GM04504 (cell line): ENCODE measurements around the gene EIF6.
"Not testable (repeated sequence)": the region's sequence is repeated elsewhere in the genome, so short reads cannot be mapped to it uniquely, and the experiment has no call there.

Experiments
- DNase-seq: peaks from one replicate; pipeline ENCODE4 v3.0.0-alpha.2; 2012; ENCODE audit warnings: low read depth

Gene EIF6

DNA sequence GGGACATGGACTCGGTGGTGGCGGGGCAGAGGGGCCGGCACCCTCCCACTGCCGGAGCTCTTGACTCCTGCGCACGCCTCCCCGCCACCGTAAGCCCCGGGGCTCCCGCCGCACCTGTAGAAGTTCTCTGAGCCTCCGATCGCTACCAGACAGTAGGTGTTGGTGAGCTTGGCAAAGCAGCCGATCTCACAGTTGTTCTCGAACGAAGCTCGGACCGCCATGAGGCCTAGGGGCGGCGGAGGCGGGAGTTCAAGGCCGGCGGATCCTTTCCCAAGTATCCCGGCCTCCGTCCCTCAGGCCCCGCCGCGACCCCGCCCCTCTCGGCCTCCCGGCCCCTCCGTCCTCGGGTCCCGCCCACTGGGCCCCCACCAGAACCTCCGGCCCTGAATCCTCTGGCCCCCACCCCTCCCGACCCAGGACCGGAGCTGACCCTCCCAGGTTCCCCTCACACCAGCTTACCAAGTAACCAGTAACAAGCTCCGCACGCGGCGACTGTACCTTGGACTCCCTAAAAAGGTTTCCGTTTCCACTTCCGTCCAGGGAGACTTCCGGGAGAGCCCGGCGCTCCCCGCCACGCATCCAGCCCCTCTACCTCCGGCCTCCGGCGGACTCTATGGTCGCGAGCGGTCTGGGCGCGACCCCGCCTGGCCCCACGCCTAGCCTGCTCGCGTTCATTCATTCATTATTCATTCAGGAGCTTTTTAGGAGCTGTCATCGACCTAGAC lies at the start of gene EIF6:
Gene EIF6 (minus strand): TSS at position 506 of the 725 bp plus-strand sequence. CDS start 285 bp downstream, at position 221.
- DNase-seq = peak; percentile 72

- no peak for DNase-seq
These were observed 49.0 kb upstream of the EIF6 start for GRCh38 chr20:35333606-35334005.

DNA sequence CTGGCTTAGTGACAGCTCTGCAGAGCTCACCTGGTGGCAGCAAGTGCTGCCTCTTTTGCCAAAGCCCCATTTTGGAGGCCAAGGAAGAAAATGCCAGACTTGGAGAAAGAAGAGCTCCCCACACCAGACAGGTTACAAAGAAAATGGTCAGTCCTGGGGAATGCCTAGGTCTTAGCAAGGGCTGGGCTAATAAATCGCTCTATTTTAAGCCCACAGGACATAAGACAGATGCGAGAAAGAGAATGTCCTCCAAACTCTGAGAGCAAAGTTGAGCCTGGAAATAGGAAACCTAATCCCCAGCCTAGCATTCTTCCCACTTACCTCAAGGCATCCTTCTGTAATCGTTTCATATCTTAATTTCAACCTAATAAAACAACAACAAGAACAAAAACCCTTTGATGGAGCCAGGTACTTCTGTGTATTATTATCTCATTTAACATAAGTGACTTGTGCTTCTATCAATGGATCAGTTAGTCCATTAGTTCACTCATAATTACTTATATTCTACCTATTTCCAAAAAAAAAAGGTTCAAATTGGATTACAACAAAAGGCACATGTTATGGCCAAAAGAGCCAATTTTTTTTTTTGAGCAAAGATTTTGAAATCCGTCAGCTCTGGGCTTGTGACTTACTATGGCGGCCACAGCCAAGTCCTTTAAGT lies 48.1 kb upstream of the EIF6 start:
- no peak for DNase-seq

DNA sequence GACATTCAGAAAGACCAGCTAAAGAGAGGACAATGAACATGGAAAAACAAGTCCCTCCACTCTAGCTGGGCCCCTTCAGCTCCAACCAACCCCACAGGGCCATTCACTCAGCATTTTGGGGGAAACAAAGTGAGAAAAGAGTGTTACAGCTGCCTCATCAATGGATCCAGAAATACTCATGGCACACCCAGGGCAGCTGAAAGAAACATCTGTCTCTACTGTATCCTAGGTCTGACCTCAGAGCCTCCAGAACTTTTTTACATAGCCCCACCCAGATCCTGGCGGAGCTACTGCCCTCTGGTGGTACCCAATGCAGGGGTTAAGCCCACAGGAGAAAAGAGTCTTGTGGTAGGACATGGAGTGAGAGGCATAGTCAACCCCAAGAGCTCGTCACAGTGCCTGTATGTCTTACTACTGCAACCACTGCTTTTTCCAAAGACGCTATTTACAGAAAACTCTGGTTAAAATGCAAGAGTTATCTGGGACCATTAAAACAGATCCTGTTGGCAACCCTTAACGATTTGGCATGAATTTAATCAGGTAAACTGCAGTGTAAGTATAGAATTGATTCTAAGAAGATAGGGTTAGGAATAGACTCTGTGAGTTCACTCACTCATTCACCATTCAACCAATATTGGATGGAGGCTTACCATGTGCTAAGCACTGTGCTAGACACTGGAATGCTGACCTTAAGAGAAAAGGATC lies 45.0 kb upstream of the EIF6 start:
- no peak for DNase-seq

DNA sequence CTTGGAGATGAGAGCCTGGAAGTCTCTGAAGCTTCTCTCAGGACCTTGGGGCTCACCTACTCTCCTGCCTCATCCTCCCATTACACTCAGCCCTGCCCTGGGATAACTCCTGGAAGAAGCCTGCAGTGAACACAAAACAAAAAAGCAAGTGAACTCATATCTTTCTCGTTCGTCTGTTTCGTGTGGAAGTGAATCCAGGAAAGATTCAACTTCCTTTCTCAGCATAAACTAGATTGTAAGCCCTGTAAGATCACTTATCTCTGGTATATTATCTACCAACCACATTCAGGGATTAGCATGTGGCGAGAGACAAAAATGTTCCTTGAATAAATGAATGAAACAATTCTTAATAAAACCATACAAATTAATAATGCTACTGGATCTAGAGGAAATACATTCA lies 44.1 kb upstream of the EIF6 start:
- no peak for DNase-seq

- no peak for DNase-seq
These were observed 43.6 kb upstream of the EIF6 start for GRCh38 chr20:35328095-35328685.

DNA sequence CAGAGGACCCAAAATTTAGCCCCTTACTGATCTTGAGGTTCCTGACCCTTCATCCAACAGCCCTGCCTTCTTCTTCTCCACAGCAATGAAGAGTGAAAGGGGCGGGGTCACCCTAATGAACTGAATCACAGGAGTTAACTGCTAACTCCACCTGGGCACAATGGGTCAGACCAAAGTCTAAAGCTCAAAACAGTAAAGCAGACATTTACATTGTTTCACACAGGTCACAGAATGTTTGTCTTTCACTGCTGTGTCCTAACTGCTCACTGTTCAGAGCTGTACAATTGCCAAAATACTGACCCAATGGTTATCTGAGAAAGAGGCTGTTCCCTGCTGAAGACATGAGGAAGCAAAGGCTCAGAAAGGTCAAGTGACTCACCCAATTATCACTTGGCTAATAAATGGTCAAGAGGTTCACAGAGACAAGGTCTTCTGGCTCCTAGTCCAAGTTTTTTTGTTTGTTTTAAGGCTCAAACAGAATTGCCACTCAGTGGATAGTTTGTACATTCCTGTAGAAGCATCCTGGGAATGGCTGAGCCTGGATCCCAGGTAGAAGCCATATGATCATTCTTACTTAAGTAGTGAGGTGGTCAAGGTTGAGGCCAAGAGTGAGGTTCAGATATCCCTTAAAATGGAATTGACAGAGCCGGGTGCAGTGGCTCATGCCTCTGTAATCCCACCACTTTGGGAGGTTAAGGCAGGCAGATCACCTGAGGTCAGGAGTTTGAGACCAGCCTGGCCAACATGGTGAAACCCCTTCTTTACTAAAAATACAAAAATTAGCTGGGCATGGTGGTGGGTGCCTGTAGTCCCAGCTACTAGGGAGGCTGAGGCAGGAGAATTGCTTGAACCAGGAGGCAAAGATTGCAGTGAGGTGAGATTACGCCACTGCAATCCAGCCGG lies 42.8 kb upstream of the EIF6 start:
- no peak for DNase-seq

- no peak for DNase-seq
These were observed 42.1 kb upstream of the EIF6 start for GRCh38 chr20:35326740-35327073.

GRCh38 chr20:35326021-35326739 lies 41.6 kb upstream of the EIF6 start:
- DNase-seq = no peak

DNA sequence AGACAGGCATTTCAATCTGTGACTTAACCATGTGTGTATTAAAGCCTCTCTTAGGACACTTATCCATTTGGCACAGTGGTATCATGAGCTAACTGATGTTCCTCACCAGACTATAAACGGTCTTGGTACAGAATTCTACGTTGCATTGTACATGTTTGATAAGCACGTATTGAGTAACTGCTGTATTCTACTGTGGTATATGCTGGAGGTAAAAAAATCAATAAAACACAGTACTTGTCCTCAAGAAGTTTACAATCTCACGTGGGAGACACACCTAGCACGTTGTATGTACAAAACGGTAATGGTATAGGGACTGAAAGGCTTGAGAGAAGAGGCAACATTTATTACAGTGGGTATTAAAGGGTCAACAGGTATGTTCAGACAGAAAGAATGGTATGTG lies 40.8 kb upstream of the EIF6 start:
- no peak for DNase-seq

- no peak for DNase-seq
These were observed 36.0 kb upstream of the EIF6 start for GRCh38 chr20:35320396-35321126.

DNA sequence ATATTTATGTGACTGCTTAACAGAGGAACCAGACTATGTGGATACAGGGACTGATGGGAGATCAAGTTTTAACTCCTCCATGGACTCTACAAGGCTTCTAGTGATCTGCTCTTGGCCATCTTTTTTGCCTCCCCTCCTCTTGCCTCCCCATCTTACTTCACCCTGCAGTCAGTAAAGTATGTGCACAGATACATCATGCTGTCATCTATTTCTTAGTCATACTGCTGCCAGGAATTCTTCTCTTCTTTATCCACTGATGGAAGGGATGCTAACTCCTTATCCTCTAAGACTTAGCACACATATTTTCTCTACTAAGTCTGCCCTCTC lies 35.3 kb upstream of the EIF6 start:
- DNase-seq = no peak

GRCh38 chr20:35319192-35319870 lies 34.8 kb upstream of the EIF6 start:
- no peak for DNase-seq

DNA sequence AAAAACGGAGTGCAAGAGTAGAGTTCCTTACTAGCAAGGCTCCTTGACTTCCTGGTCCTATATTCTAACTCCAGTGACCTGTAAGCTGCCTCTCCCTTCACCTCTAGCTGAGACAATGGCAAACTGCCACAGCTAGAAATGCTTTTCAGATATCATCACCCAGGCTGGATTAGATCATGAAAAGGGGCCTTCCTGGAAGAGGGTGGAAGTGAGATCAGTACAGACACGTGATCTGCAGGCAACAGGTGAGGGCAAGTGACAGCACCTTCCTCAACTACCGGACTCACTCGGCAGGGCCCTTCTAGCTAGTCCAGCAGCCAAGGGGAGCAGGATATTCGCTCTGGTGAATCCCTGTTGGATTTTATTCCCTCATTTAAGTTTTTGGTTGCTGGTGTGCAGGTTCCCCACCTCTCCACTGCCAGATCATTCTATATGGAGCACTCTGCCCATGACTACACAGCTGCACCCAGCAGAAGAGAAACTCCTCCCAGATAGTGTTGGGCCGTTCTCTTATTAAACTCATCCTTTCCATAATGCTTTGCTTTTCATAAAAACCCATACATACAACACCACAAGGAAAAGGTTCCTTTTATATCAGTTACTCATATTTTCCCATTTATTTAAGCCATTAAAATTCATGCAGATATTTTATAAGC lies 34.1 kb upstream of the EIF6 start:
- peak; percentile 76 for DNase-seq

DNA sequence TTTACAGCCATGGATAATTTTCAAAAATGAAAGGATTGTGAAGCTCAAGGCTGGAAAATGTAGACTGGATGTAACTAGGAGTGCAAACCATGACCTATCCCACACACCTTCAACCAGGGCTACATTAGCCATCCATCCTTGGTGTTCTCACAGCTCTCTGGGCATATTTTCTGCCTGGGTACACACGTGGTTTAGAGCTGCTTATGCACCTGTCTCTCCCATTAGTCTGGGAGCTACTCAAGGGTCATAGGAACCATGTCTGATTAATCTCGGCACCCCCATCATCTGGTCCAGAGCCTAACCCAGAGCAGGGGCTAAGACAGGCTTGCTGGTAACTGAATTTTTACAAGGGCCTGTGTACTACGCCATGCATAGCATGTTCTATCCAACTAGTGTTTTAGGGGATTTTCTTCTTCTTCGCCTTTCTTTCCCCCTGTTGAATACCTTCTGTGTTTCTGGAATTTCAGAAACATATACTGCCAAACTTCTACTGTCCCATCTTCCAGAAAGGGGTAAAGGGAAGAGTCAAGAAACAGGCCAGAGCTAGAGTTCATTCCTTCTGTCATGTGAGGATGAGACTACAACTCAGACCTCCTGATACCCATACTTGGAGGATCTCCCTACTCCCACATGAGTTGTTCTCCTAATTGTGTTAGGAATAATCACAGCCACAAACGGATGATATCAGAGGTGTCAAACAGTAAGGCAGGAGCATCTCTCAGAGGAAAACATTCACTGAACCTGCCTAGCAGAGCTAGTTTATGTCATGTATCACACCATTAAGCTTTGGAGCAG lies 33.0 kb upstream of the EIF6 start:
- no peak for DNase-seq

- DNase-seq = no peak
These were observed 31.5 kb upstream of the EIF6 start for GRCh38 chr20:35316086-35316485.

GRCh38 chr20:35315632-35316020 lies 31.1 kb upstream of the EIF6 start:
- DNase-seq = not testable (repeated sequence)

GRCh38 chr20:35314816-35315631 lies 30.5 kb upstream of the EIF6 start:
- no peak for DNase-seq
